Measurements from ENCODE around the gene ZNF304. TPM values are rescaled to one million over a fixed set of nuclear protein-coding genes. Genes with fewer than 3 reads are reported as not detected.
"Not testable (repeated sequence)": the region's sequence is repeated elsewhere in the genome, so short reads cannot be mapped to it uniquely, and the experiment has no call there.

The ZNF304 gene
- total and polyA plus RNA-seq, 3 experiments from 2014 or later: 3.2 to 10.3 (median 9.4) TPM

GRCh38 chr19:57362997-57363687 is 12.1 kb downstream of the ZNF304 start, which contains the start of the genes TRAPPC2B and ZNF547:
Gene TRAPPC2B (plus strand): TSS chr19:57363551. CDS start chr19:57364834, 1,283 bp downstream.
Gene ZNF547 (plus strand): TSS chr19:57363551. CDS start chr19:57368556, 5,005 bp downstream.
- H3K27ac ChIP-seq (ENCODE audit: low read depth, low read length): peak within 1 kb of the TSS; percentile 69
- ChIA-PET POLR2A (interaction anchor here (0.7 to 1.6 kb wide), 3 partner anchors 12 to 114 kb away, joined by 3 to 6 read pairs (median 3); partner anchors contain the start of genes ZNF304 and ZNF548), CTCF (no interaction called here)
- peaks cover 12% of the 10 kb centered on the region for H3K4me1 ChIP-seq (ENCODE audit: insufficient read depth, low read length)
- H3K27me3 ChIP-seq (ENCODE audit: insufficient read depth, low read length, poor library complexity, severe bottlenecking): no peaks in the 10 kb centered on the region
- Mint-ChIP-seq H3K4me3 (peak within 1 kb of the TSS; percentile 85 to 94 (median 91)), H3K27ac (peak within 1 kb of the TSS; percentile 91 to 100 (median 98)), H3K27me3 (peaks cover 0 to 6% of the 10 kb centered on the region in 2 donors), H3K9me3 (peaks cover 6 to 61% (median 48%) of the 10 kb centered on the region in 5 donors), H3K4me1 (peaks cover 16 to 22% (median 19%) of the 10 kb centered on the region in 3 donors), H3K36me3 (peaks cover 8 to 51% (median 31%) of the 10 kb centered on the region in 3 donors)
- peak; percentile 95 to 99 (median 98) for DNase-seq
- H3K9me3 ChIP-seq (ENCODE audit: low read length): peaks cover 7% of the 10 kb centered on the region
- peak within 1 kb of the TSS; percentile 85 for H3K4me3 ChIP-seq (ENCODE audit: low read length)
- no peaks in the 10 kb centered on the region for H3K36me3 ChIP-seq (ENCODE audit: insufficient read depth, low read length)

GRCh38 chr19:57363688-57364181 is 12.7 kb downstream of the ZNF304 start:
- H3K4me1 ChIP-seq (ENCODE audit: insufficient read depth, low read length): peaks cover 12% of the 10 kb centered on the region
- peak overlapping the region; percentile 85 to 94 (median 91) for H3K4me3 Mint-ChIP-seq
- ChIA-PET CTCF (no interaction called here), POLR2A (interaction anchor here (0.6 to 1.6 kb wide), 3 partner anchors 13 to 113 kb away, joined by 3 to 6 read pairs (median 5); partner anchors contain the start of gene ZNF304)
- peaks cover 16 to 22% (median 19%) of the 10 kb centered on the region in 3 donors for H3K4me1 Mint-ChIP-seq
- H3K9me3 Mint-ChIP-seq: peaks cover under 1 to 59% (median 42%) of the 10 kb centered on the region in 5 donors
- H3K27ac Mint-ChIP-seq: peak overlapping the region; percentile 91 to 100 (median 98)
- H3K36me3 ChIP-seq (ENCODE audit: insufficient read depth, low read length): no peaks in the 10 kb centered on the region
- peak overlapping the region; percentile 69 for H3K27ac ChIP-seq (ENCODE audit: low read depth, low read length)
- peaks cover under 1% of the 10 kb centered on the region for H3K9me3 ChIP-seq (ENCODE audit: low read length)
- no peaks in the 10 kb centered on the region for H3K27me3 ChIP-seq (ENCODE audit: insufficient read depth, low read length, poor library complexity, severe bottlenecking)
- peaks cover 9 to 51% (median 25%) of the 10 kb centered on the region in 3 donors for H3K36me3 Mint-ChIP-seq
- peak overlapping the region; percentile 85 for H3K4me3 ChIP-seq (ENCODE audit: low read length)
- peaks cover 0 to 6% of the 10 kb centered on the region in 2 donors for H3K27me3 Mint-ChIP-seq
- no peak for DNase-seq

- H3K4me3 Mint-ChIP-seq: peak overlapping the region in 1 of 7 donors; percentile 8
- Histone ChIP-seq H3K27me3 (ENCODE audit: insufficient read depth, low read length, poor library complexity, severe bottlenecking) (no peaks in the 10 kb centered on the region), H3K36me3 (ENCODE audit: insufficient read depth, low read length) (no peaks in the 10 kb centered on the region), H3K9me3 (ENCODE audit: low read length) (no peaks in the 10 kb centered on the region), H3K4me3 (ENCODE audit: low read length) (no peak overlapping the region), H3K4me1 (ENCODE audit: insufficient read depth, low read length) (peaks cover 12% of the 10 kb centered on the region), H3K27ac (ENCODE audit: low read depth, low read length) (no peak overlapping the region)
- no peak overlapping the region for H3K27ac Mint-ChIP-seq
- DNase-seq: no peak
- H3K27me3 Mint-ChIP-seq: peaks cover 0 to 6% of the 10 kb centered on the region in 2 donors
- H3K36me3 Mint-ChIP-seq: peaks cover 14 to 65% (median 32%) of the 10 kb centered on the region in 3 donors
- POLR2A ChIA-PET: no interaction called here
- peaks cover 19 to 22% (median 19%) of the 10 kb centered on the region in 3 donors for H3K4me1 Mint-ChIP-seq
- CTCF ChIA-PET: no interaction called here
- H3K9me3 Mint-ChIP-seq: peaks cover 0 to 54% (median 23%) of the 10 kb centered on the region in 5 donors
Observed at GRCh38 chr19:57366776-57367175, 15.7 kb downstream of the ZNF304 start.

GRCh38 chr19:57374179-57374578 is 23.1 kb downstream of the ZNF304 start:
- H3K36me3 ChIP-seq (ENCODE audit: insufficient read depth, low read length): peaks cover 16% of the 10 kb centered on the region
- ChIA-PET POLR2A (no interaction called here), CTCF (no interaction called here)
- Mint-ChIP-seq H3K36me3 (peaks cover 38 to 93% (median 82%) of the 10 kb centered on the region in 3 donors), H3K4me1 (peaks cover 0 to 3% (median 0%) of the 10 kb centered on the region in 3 donors), H3K4me3 (no peak overlapping the region), H3K27me3 (no peaks in the 10 kb centered on the region), H3K27ac (no peak overlapping the region), H3K9me3 (peaks cover 26 to 77% (median 58%) of the 10 kb centered on the region in 5 donors)
- no peaks in the 10 kb centered on the region for H3K4me1 ChIP-seq (ENCODE audit: insufficient read depth, low read length)
- no peak overlapping the region for H3K27ac ChIP-seq (ENCODE audit: low read depth, low read length)
- no peaks in the 10 kb centered on the region for H3K27me3 ChIP-seq (ENCODE audit: insufficient read depth, low read length, poor library complexity, severe bottlenecking)
- DNase-seq: no peak
- H3K4me3 ChIP-seq (ENCODE audit: low read length): no peak overlapping the region
- peaks cover 30% of the 10 kb centered on the region for H3K9me3 ChIP-seq (ENCODE audit: low read length)

- H3K27me3 ChIP-seq (ENCODE audit: insufficient read depth, low read length, poor library complexity, severe bottlenecking); H3K4me1 ChIP-seq (ENCODE audit: insufficient read depth, low read length); H3K27ac ChIP-seq (ENCODE audit: low read depth, low read length); POLR2A ChIA-PET; H3K4me1 Mint-ChIP-seq; DNase-seq; H3K27me3 Mint-ChIP-seq; CTCF ChIA-PET; H3K4me3 ChIP-seq (ENCODE audit: low read length); H3K4me3 Mint-ChIP-seq: not testable (repeated sequence)
- Histone ChIP-seq H3K9me3 (ENCODE audit: low read length) (peaks cover 30% of the 10 kb centered on the region), H3K36me3 (ENCODE audit: insufficient read depth, low read length) (peaks cover 16% of the 10 kb centered on the region)
- H3K27ac Mint-ChIP-seq: peak overlapping the region in 1 of 8 donors; percentile 87
- H3K9me3 Mint-ChIP-seq: peaks cover 31 to 77% (median 62%) of the 10 kb centered on the region in 5 donors
- peaks cover 38 to 93% (median 85%) of the 10 kb centered on the region in 3 donors for H3K36me3 Mint-ChIP-seq
Observed at GRCh38 chr19:57374647-57375046, 23.6 kb downstream of the ZNF304 start.

GRCh38 chr19:57376151-57376550 is 25.1 kb downstream of the ZNF304 start:
- DNase-seq: no peak
- Mint-ChIP-seq H3K36me3 (peaks cover 33 to 89% (median 80%) of the 10 kb centered on the region in 3 donors), H3K27ac (no peak overlapping the region), H3K4me3 (no peak overlapping the region), H3K4me1 (no peaks in the 10 kb centered on the region), H3K27me3 (no peaks in the 10 kb centered on the region), H3K9me3 (peaks cover 41 to 87% (median 66%) of the 10 kb centered on the region in 5 donors)
- Histone ChIP-seq H3K27me3 (ENCODE audit: insufficient read depth, low read length, poor library complexity, severe bottlenecking) (no peaks in the 10 kb centered on the region), H3K9me3 (ENCODE audit: low read length) (peaks cover 40% of the 10 kb centered on the region), H3K27ac (ENCODE audit: low read depth, low read length) (no peak overlapping the region), H3K4me1 (ENCODE audit: insufficient read depth, low read length) (no peaks in the 10 kb centered on the region), H3K4me3 (ENCODE audit: low read length) (no peak overlapping the region), H3K36me3 (ENCODE audit: insufficient read depth, low read length) (peaks cover 16% of the 10 kb centered on the region)
- ChIA-PET CTCF (no interaction called here), POLR2A (no interaction called here)

- H3K36me3 Mint-ChIP-seq: peaks cover 21 to 75% (median 66%) of the 10 kb centered on the region in 3 donors
- Histone ChIP-seq H3K4me1 (ENCODE audit: insufficient read depth, low read length) (no peaks in the 10 kb centered on the region), H3K27me3 (ENCODE audit: insufficient read depth, low read length, poor library complexity, severe bottlenecking) (no peaks in the 10 kb centered on the region), H3K27ac (ENCODE audit: low read depth, low read length) (no peak overlapping the region), H3K4me3 (ENCODE audit: low read length) (no peak overlapping the region), H3K9me3 (ENCODE audit: low read length) (peaks cover 40% of the 10 kb centered on the region), H3K36me3 (ENCODE audit: insufficient read depth, low read length) (peaks cover 9% of the 10 kb centered on the region)
- ChIA-PET POLR2A (no interaction called here), CTCF (no interaction called here)
- no peaks in the 10 kb centered on the region for H3K27me3 Mint-ChIP-seq
- H3K4me3 Mint-ChIP-seq: no peak overlapping the region
- no peak for DNase-seq
- no peak overlapping the region for H3K27ac Mint-ChIP-seq
- no peaks in the 10 kb centered on the region for H3K4me1 Mint-ChIP-seq
- peaks cover 41 to 86% (median 70%) of the 10 kb centered on the region in 5 donors for H3K9me3 Mint-ChIP-seq
Observed at GRCh38 chr19:57377498-57378146, 26.6 kb downstream of the ZNF304 start.
